Measurements from ENCODE around the gene ZNF586.
A peak's percentile ranks its signal among the peaks of the same experiment; 100 is the strongest.

Gene ZNF586

DNA sequence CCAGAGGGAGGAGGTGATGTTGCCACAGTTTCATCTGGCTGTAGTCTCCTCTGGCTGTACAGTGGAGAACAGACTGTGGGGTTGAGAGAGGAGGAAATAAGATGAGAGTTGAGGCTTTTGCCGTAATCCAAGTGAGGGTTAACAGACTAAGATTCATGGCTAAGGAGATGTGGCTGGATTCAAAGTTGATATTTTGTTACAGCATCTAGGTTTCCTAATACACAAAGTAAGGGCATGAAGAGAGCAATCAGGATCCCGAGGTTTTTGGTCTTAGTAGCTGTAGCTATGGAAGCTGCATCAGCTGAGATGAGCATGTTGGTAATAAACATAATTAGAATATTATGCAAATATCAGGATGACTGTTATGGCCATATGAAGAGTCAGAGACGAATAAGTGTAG lies 21.4 kb upstream of the ZNF586 start:
- TF ChIP-seq, protein P1, sequence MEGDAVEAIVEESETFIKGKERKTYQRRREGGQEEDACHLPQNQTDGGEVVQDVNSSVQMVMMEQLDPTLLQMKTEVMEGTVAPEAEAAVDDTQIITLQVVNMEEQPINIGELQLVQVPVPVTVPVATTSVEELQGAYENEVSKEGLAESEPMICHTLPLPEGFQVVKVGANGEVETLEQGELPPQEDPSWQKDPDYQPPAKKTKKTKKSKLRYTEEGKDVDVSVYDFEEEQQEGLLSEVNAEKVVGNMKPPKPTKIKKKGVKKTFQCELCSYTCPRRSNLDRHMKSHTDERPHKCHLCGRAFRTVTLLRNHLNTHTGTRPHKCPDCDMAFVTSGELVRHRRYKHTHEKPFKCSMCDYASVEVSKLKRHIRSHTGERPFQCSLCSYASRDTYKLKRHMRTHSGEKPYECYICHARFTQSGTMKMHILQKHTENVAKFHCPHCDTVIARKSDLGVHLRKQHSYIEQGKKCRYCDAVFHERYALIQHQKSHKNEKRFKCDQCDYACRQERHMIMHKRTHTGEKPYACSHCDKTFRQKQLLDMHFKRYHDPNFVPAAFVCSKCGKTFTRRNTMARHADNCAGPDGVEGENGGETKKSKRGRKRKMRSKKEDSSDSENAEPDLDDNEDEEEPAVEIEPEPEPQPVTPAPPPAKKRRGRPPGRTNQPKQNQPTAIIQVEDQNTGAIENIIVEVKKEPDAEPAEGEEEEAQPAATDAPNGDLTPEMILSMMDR (IDR thresholded peaks at IDR 0.05; ENCODE audit: insufficient read depth, low read depth, low read length, missing control alignments) = no peak

DNA sequence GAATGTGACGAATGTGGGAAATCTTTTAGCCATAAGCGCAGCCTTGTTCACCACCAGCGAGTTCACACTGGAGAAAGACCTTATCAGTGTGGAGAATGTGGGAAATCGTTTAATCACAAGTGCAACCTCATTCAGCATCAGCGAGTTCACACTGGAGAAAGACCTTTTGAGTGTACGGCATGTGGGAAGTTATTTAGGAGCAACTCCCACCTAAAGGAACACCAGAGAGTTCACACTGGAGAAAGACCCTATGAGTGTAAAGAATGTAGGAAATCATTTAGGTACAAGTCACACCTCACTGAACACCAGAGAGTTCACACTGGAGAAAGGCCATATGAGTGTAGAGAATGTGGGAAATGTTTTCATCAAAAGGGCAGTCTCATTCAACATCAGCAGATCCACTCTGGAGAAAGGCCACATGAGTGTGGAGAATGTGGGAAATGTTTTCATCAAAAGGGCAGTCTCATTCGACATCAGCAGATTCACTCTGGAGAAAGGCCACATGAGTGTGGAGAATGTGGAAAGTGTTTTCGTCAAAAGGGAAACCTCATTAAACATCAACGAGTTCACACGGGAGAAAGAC lies 15.3 kb upstream of the ZNF586 start:
- no peak overlapping the region for H3K4me3 ChIP-seq (ENCODE audit: low read depth, low read length)
- no peak for DNase-seq (ENCODE audit: low read depth)
- TF ChIP-seq, protein P1 (IDR thresholded peaks at IDR 0.05; ENCODE audit: insufficient read depth, low read depth, low read length, missing control alignments) = no peak

More for the DNA sequence above, 21.4 kb upstream of the ZNF586 start:
- no peak for DNase-seq (ENCODE audit: low read depth)
- H3K4me3 ChIP-seq (ENCODE audit: low read depth, low read length) = peak overlapping the region; percentile 83; the same call in 1 of the 2 replicates

DNA sequence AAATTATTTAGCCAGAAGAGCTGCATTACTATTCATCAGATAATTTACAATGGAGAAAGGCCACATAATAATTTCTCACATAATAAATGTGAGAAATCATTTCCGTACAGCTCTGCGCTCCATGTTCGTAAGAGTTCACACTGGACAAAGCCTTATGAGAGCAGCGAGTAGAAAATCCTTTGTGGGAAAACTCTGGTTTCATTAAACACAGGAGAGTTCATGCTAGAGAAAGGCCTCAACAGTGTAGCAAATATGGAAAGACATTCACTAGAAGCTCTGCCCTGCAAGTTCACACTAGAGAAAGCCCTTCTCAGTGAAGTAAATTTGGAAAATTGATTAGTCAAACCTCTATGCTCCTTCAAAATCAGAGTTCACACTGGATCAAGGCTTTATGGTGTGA lies 14.4 kb upstream of the ZNF586 start:
- TF ChIP-seq, protein P1 (IDR thresholded peaks at IDR 0.05; ENCODE audit: insufficient read depth, low read depth, low read length, missing control alignments) = no peak
- H3K4me3 ChIP-seq (ENCODE audit: low read depth, low read length) = no peak overlapping the region
- DNase-seq (ENCODE audit: low read depth) = no peak

DNA sequence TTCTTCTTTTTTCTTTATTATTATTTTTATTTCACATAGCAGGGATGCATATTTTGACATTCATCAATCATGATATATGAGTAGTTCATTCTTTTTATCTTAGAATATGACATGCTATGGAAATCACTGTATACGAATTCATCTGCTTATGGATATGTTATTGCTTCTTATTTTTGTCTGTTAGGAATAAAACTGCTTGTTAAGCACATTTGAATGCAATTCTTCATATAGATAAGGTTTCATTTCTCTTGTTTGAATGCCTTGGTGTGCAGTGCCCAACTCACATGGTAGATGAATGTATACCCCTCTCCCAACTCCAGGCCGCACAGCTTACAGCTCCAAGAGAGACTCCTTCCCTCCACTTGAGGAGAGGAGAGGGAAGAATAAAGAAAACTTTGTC lies 11.5 kb upstream of the ZNF586 start:
- no peak overlapping the region for H3K4me3 ChIP-seq (ENCODE audit: low read depth, low read length)
- TF ChIP-seq, protein P1 (IDR thresholded peaks at IDR 0.05; ENCODE audit: insufficient read depth, low read depth, low read length, missing control alignments) = no peak
- DNase-seq (ENCODE audit: low read depth) = no peak

DNA sequence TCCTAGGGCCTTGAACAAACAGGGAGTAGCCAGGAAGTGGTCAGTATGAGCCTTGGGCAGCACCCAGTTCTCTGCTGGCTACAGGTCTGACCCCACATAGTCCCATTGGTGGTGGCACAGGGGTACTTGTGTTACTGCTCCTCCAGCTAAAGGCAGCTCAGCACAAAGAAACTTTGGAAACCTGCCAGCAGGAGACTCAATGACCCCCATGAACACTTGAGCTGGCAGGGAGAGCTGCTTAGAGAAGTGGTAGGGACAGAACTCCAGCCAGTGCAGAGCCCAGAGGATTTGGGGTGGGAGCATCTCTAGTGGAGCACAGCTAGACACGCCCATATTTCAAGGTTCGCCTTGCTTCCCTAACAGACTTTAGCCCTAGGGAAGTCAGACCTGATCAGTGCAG lies 10.4 kb upstream of the ZNF586 start:
- no peak for DNase-seq (ENCODE audit: low read depth)
- TF ChIP-seq, protein P1 (IDR thresholded peaks at IDR 0.05; ENCODE audit: insufficient read depth, low read depth, low read length, missing control alignments) = no peak
- no peak overlapping the region for H3K4me3 ChIP-seq (ENCODE audit: low read depth, low read length)

DNA sequence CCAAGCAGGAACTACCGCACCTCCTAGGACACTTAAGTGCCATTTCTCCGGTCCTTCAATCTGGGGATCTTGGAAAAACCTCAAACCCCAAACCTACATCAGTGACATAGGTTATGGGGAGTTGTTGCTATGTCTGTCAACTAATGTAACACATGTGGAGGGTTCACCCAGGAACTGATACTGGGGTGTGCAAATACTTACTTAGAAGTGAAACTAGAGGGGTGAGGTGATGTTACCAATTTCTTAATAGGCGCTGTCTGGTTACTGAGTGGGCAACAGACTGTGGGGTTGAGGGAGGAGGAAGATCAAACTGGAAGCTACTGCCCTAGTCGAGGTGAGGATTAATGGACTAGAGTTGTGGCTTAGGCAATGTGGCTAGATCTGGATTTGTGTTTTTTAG lies 1.9 kb downstream of the ZNF586 start:
- H3K4me3 ChIP-seq (ENCODE audit: low read depth, low read length) = no peak overlapping the region
- DNase-seq (ENCODE audit: low read depth) = peak; percentile 21
- TF ChIP-seq, protein P1 (IDR thresholded peaks at IDR 0.05; ENCODE audit: insufficient read depth, low read depth, low read length, missing control alignments) = no peak

DNA sequence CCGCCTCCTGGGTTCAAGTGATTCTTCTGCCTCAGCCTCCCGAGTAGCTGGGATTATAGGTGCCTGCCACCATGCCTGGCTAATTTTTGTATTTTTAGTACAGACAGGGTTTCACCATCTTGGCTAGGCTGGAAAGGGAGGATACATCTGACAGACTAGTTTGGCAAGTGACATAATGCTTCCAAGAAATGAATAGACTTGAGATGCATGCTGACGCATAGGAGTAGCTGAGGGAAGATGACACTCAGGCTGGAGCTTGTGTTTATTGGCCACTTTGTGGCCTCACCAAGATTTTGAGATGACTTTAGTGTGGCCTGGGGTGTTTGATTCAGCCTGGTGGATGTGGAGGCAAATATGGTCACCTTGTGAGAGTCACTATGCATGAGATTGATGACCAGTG lies 4.0 kb downstream of the ZNF586 start:
- TF ChIP-seq, protein P1 (IDR thresholded peaks at IDR 0.05; ENCODE audit: insufficient read depth, low read depth, low read length, missing control alignments) = no peak
- no peak overlapping the region for H3K4me3 ChIP-seq (ENCODE audit: low read depth, low read length)
- no peak for DNase-seq (ENCODE audit: low read depth)
